B cell (primary cell): ENCODE data around the gene XPO5. TPM values are rescaled to one million over a fixed set of nuclear protein-coding genes. Genes with fewer than 3 reads are reported as not detected.

ENCODE experiments used
- ATAC-seq: fragments of 200-7000 bp; cut with Tn5 transposase; one replicate; pipeline ENCODE4 v1.10.0; 2021; ENCODE audit warnings: low read depth, mild to moderate bottlenecking, moderate number of reproducible peaks, moderate library complexity
- CTCF ChIA-PET: fragments of 350-600 bp; sonication (Branson Sonifier 250); formaldehyde crosslinking; loops from one replicate; lab custom pipeline; 2021; ENCODE audit warnings: antibody characterized with exemption, inconsistent platforms; lab: Charles Lee
- POLR2A ChIA-PET: fragments of 350-600 bp; sonication (Branson Sonifier 250); formaldehyde crosslinking; loops from one replicate; lab custom pipeline; 2021; ENCODE audit warnings: antibody characterized with exemption; lab: Charles Lee
- DNase-seq: peaks from one replicate; pipeline ENCODE4 v3.0.0; 2013
- H2AFZ ChIP-seq: 2 replicates; pipeline ENCODE4 v1.6.1; 2012; ENCODE audit warnings: mild to moderate bottlenecking, low read depth, low read length; ENCODE audit not compliant: insufficient read depth, poor library complexity, severe bottlenecking
- H3K27ac ChIP-seq, 2 donors: 1 replicate in 1 of 2; 2 replicates in 1 of 2; pipeline ENCODE4 v1.5.1; 2012 to 2013; ENCODE audit warnings: low read length in 2 of 2, mild to moderate bottlenecking in 2 of 2, moderate library complexity in 1 of 2
- H3K27me3 ChIP-seq, 4 experiments: fragments of 200-600 bp in 1 of 4; sonication (generic) in 1 of 4; replicated peaks in 1 of 4; 1 replicate in 2 of 4; 2 replicates in 2 of 4; pipeline versions ENCODE4 v1.6.1 to v1.7.0; 2013 to 2016; ENCODE audit warnings: low read length in 3 of 4, mild to moderate bottlenecking in 2 of 4, mixed read lengths in 1 of 4, moderate library complexity in 1 of 4; ENCODE audit not compliant: insufficient read depth in 4 of 4, control insufficient read depth in 3 of 4; ENCODE audit errors: control extremely low read depth in 1 of 4
- H3K36me3 ChIP-seq, 2 experiments: replicated peaks in 1 of 2; 1 replicate in 1 of 2; 2 replicates in 1 of 2; pipeline versions ENCODE4 v1.6.1 to v1.7.1; 2013; ENCODE audit warnings: low read length in 1 of 2; ENCODE audit not compliant: insufficient read depth in 2 of 2, control insufficient read depth in 1 of 2; ENCODE audit errors: control extremely low read depth in 1 of 2, extremely low read depth in 1 of 2
- H3K4me1 ChIP-seq, 2 donors: fragments of 200-600 bp in 1 of 2; sonication (generic) in 1 of 2; 1 replicate in 1 of 2; 2 replicates in 1 of 2; pipeline versions ENCODE4 v1.5.1 to v1.6.1; 2013 to 2017; ENCODE audit warnings: low read length in 2 of 2; ENCODE audit not compliant: control insufficient read depth in 2 of 2, insufficient read depth in 2 of 2
- H3K4me2 ChIP-seq: replicated peaks from 2 replicates; pipeline ENCODE3; 2012; ENCODE audit warnings: mild to moderate bottlenecking, low read depth, low read length; ENCODE audit not compliant: poor library complexity, severe bottlenecking
- H3K4me3 ChIP-seq, 5 experiments: fragments of 200-600 bp in 1 of 5; sonication (generic) in 1 of 5; 1 replicate in 3 of 5; 2 replicates in 2 of 5; pipeline versions ENCODE4 v1.5.1 to v1.7.0; 2011 to 2016; ENCODE audit warnings: low read length in 4 of 5, mild to moderate bottlenecking in 4 of 5, low read depth in 2 of 5, control low read depth in 1 of 5, moderate library complexity in 1 of 5; ENCODE audit not compliant: insufficient read depth in 1 of 5; ENCODE audit errors: control extremely low read depth in 1 of 5, extremely low read depth in 1 of 5
- H3K79me2 ChIP-seq: fragments of 200-600 bp; sonication (generic); one replicate; pipeline ENCODE4 v1.6.0; 2016; ENCODE audit warnings: low read length; ENCODE audit not compliant: control insufficient read depth, insufficient read depth
- H3K9ac ChIP-seq: fragments of 200-600 bp; sonication (generic); 2 replicates; pipeline ENCODE4 v1.6.1; 2017; ENCODE audit warnings: mild to moderate bottlenecking, low read length, moderate library complexity
- H3K9me3 ChIP-seq, 3 donors: one replicate each; pipeline versions ENCODE4 v1.6.1 to v1.7.1; 2013; ENCODE audit warnings: low read length in 2 of 3; ENCODE audit not compliant: control insufficient read depth in 2 of 3, insufficient read depth in 1 of 3; ENCODE audit errors: control extremely low read depth in 1 of 3
- H4K20me1 ChIP-seq: 2 replicates; pipeline ENCODE4 v1.6.0; 2012; ENCODE audit warnings: mild to moderate bottlenecking, low read length; ENCODE audit not compliant: insufficient read depth, control insufficient read depth, poor library complexity, severe bottlenecking
- H3K27ac Mint-ChIP-seq: one replicate; pipeline ENCODE4 v1.8.0; 2021; ENCODE audit warnings: mixed read lengths
- H3K27me3 Mint-ChIP-seq: one replicate; pipeline ENCODE4 v1.8.0; 2021; ENCODE audit warnings: mixed read lengths
- H3K4me1 Mint-ChIP-seq: one replicate; pipeline ENCODE4 v1.8.0; 2021; ENCODE audit warnings: mixed read lengths
- H3K4me3 Mint-ChIP-seq: one replicate; pipeline ENCODE4 v1.8.0; 2021; ENCODE audit warnings: mixed read lengths
- H3K9me3 Mint-ChIP-seq: one replicate; pipeline ENCODE4 v1.8.0; 2022; ENCODE audit warnings: mixed read lengths; ENCODE audit not compliant: insufficient read depth
- CTCF ChIP-seq: fragments of 200-600 bp; IDR thresholded peaks from one replicate; pipeline ENCODE4 v1.8.0; 2022; ENCODE audit warnings: antibody characterized with exemption, mild to moderate bottlenecking
- EZH2 ChIP-seq: IDR thresholded peaks from 2 replicates; pipeline ENCODE4 v1.6.1; 2012; ENCODE audit warnings: borderline replicate concordance, low read depth, mild to moderate bottlenecking, moderate library complexity, low read length; ENCODE audit not compliant: insufficient read depth, poor library complexity, severe bottlenecking
- whole genome bisulfite sequencing: methylation state at CpG from one replicate; pipeline ENCODE4 v1.1.5; 2013; ENCODE audit warnings: missing lambda C conversion rate; ENCODE audit not compliant: insufficient coverage; 5-methylcytosine and 5-hydroxymethylcytosine counted together
- intact Hi-C: fragments of 100-400 bp; cut with micrococcal nuclease; formaldehyde crosslinking; loops from one replicate; pipeline ENCODE4 v1.10.0; 2022
- polyA plus RNA-seq: library from polyadenylated mRNA; depleted of rRNA; stranded (reverse); fragments of >200 nt; gene quantifications from 2 replicates; pipeline ENCODE4 v1.2.3, GENCODE V29; 2012
- total RNA-seq, 2 donors: library from RNA; stranded (reverse); fragments of 120-200 nt in 1 of 2; gene quantifications; 1 replicate in 1 of 2; 2 replicates in 1 of 2; pipeline versions ENCODE4 v1.2.3 to v1.2.4, GENCODE V29; 2013 to 2022

The XPO5 gene
- total and polyA plus RNA-seq, 2 donors (not counting 1 experiment from before 2014, with no cell fraction given) = 14.4 to 45.7 TPM

- CTCF ChIA-PET = interaction anchor here (1.4 kb wide), 1 partner anchor 16 kb away, joined by 5 read pairs; no protein-coding TSS in a partner anchor
- 90% methylated on average over 2 of the region's 3 CpGs for WGBS
- no peak overlapping the region for H3K27ac Mint-ChIP-seq
These were observed 52.6 kb downstream of the XPO5 start for GRCh38 chr6:43523284-43523683.

More at GRCh38 chr6:43523284-43523683, 52.6 kb downstream of the XPO5 start:
- Histone ChIP-seq H3K27ac (no peak overlapping the region), H3K9me3 (no peaks in the 10 kb centered on the region), H4K20me1 (no peaks in the 10 kb centered on the region), H3K79me2 (peaks cover 16% of the 10 kb centered on the region), H3K4me2 (no peak overlapping the region), H3K36me3 (peaks cover 8 to 89% of the 10 kb centered on the region in 2 experiments), H3K4me3 (no peak overlapping the region), H3K27me3 (no peaks in the 10 kb centered on the region), H3K4me1 (peaks cover 2 to 4% of the 10 kb centered on the region in 2 donors), H2AFZ (no peak overlapping the region), H3K9ac (no peak overlapping the region)
- POLR2A ChIA-PET = no interaction called here
- no peak for TF ChIP-seq EZH2
- TF ChIP-seq CTCF = no peak
- intact Hi-C loops = no loop called here
- no peak for ATAC-seq
- no peaks in the 10 kb centered on the region for H3K4me1 Mint-ChIP-seq
- DNase-seq = no peak
- no peaks in the 10 kb centered on the region for H3K27me3 Mint-ChIP-seq
- no peak overlapping the region for H3K4me3 Mint-ChIP-seq
- no peaks in the 10 kb centered on the region for H3K9me3 Mint-ChIP-seq
